Astrocyte of the spinal cord (primary cell): ENCODE measurements around the gene FAF1.
A peak's percentile ranks its signal among the peaks of the same experiment; 100 is the strongest.

Experiments
- DNase-seq: peaks from one replicate; pipeline ENCODE4 v3.0.0; 2011; ENCODE audit warnings: low read depth, low spot score
- H3K4me3 ChIP-seq: 2 replicates; pipeline ENCODE4 v1.5.1; 2011; ENCODE audit warnings: low read depth, mild to moderate bottlenecking, low read length, moderate library complexity
- CTCF ChIP-seq: IDR thresholded peaks from 2 replicates; pipeline ENCODE4 v1.5.1; 2012; ENCODE audit warnings: low read depth, mild to moderate bottlenecking, low read length, inconsistent platforms
- in situ Hi-C: cut with HindIII; loops from 2 replicates; pipeline ENCODE4 v1.10.0; 2017; ENCODE audit warnings: low sequenced_read_pairs

Gene FAF1

GRCh38 chr1:50476800-50477199, 483.3 kb downstream of the FAF1 start:
- in situ Hi-C loops = no loop called here
- H3K4me3 ChIP-seq = no peak overlapping the region
- TF ChIP-seq CTCF = no peak
- no peak for DNase-seq

- DNase-seq = peak; percentile 11
- no peak for TF ChIP-seq CTCF
- no peak overlapping the region for H3K4me3 ChIP-seq
- in situ Hi-C loops = no loop called here
Measured at GRCh38 chr1:50474859-50475809, 484.9 kb downstream of the FAF1 start.

- no peak for DNase-seq
- H3K4me3 ChIP-seq = no peak overlapping the region
- in situ Hi-C loops = no loop called here
- TF ChIP-seq CTCF = no peak
Measured at GRCh38 chr1:50473513-50473912, 486.6 kb downstream of the FAF1 start.

GRCh38 chr1:50471967-50472366, 488.1 kb downstream of the FAF1 start:
- in situ Hi-C loops = no loop called here
- no peak for DNase-seq

GRCh38 chr1:50462964-50463363, 497.1 kb downstream of the FAF1 start:
- no peak for TF ChIP-seq CTCF
- no peak for DNase-seq
- no peak overlapping the region for H3K4me3 ChIP-seq
- in situ Hi-C loops = no loop called here

More at GRCh38 chr1:50471967-50472366, 488.1 kb downstream of the FAF1 start:
- H3K4me3 ChIP-seq = no peak overlapping the region
- no peak for TF ChIP-seq CTCF

- peak; percentile 13 for DNase-seq
- in situ Hi-C loops = no loop called here
- no peak for TF ChIP-seq CTCF
- no peak overlapping the region for H3K4me3 ChIP-seq
Measured at GRCh38 chr1:50458507-50458906, 501.6 kb downstream of the FAF1 start.
